Superior temporal gyrus (tissue), 1 donor: ENCODE data around the gene MAPK8IP2.

Experiments
- DNase-seq: peaks from one replicate; pipeline ENCODE4 v3.0.0-alpha.2; 2016; ENCODE audit errors: extremely low spot score

The MAPK8IP2 gene

GRCh38 chr22:50600538-50600937 is at the start of gene MAPK8IP2:
TSS of gene MAPK8IP2 (plus strand) at chr22:50600793. CDS start at chr22:50600819, 26 bp downstream.
- DNase-seq: no peak

- DNase-seq: no peak
Observed at GRCh38 chr22:50551160-50551752, 49.3 kb upstream of the MAPK8IP2 start.

GRCh38 chr22:50553310-50553709 is 47.3 kb upstream of the MAPK8IP2 start:
- no peak for DNase-seq

- DNase-seq: no peak
Observed at GRCh38 chr22:50556703-50557102, 43.9 kb upstream of the MAPK8IP2 start.

- no peak for DNase-seq
Observed at GRCh38 chr22:50560034-50560433, 40.6 kb upstream of the MAPK8IP2 start.

- no peak for DNase-seq
Observed at GRCh38 chr22:50561401-50562358, 38.9 kb upstream of the MAPK8IP2 start.

- DNase-seq: peak; percentile 97
Observed at GRCh38 chr22:50562523-50563412, 37.8 kb upstream of the MAPK8IP2 start, which contains the start of gene SYCE3. TSS of gene SYCE3 (minus strand) at chr22:50562919. CDS start at chr22:50556405, 6,514 bp downstream.

GRCh38 chr22:50563413-50564160 is 37.0 kb upstream of the MAPK8IP2 start:
- peak; percentile 41 for DNase-seq

GRCh38 chr22:50564289-50564688 is 36.3 kb upstream of the MAPK8IP2 start:
- DNase-seq: no peak

GRCh38 chr22:50567721-50568252 is 32.8 kb upstream of the MAPK8IP2 start:
- no peak for DNase-seq

- no peak for DNase-seq
Observed at GRCh38 chr22:50568626-50569025, 32.0 kb upstream of the MAPK8IP2 start.

- no peak for DNase-seq
Observed at GRCh38 chr22:50569041-50569459, 31.5 kb upstream of the MAPK8IP2 start.

GRCh38 chr22:50569896-50570535 is 30.6 kb upstream of the MAPK8IP2 start:
- no peak for DNase-seq

GRCh38 chr22:50570861-50571260 is 29.7 kb upstream of the MAPK8IP2 start:
- no peak for DNase-seq

GRCh38 chr22:50571264-50572175 is 29.1 kb upstream of the MAPK8IP2 start:
- DNase-seq: no peak

GRCh38 chr22:50572965-50573364 is 27.6 kb upstream of the MAPK8IP2 start:
- DNase-seq: no peak

- DNase-seq: no peak
Observed at GRCh38 chr22:50573491-50574382, 26.9 kb upstream of the MAPK8IP2 start.

GRCh38 chr22:50574383-50574755 is 26.2 kb upstream of the MAPK8IP2 start:
- DNase-seq: no peak
